Measurements from ENCODE around the gene NTM.
"Not testable (repeated sequence)": the region's sequence is repeated elsewhere in the genome, so short reads cannot be mapped to it uniquely, and the experiment has no call there.

Gene NTM

GRCh38 chr11:132312161-132312560, 941.7 kb downstream of the NTM start:
- Histone ChIP-seq H3K4me3 (ENCODE audit: low read length) (no peak overlapping the region), H3K9me3 (ENCODE audit: low read length) (no peaks in the 10 kb centered on the region), H3K27me3 (ENCODE audit: insufficient read depth, low read length) (no peaks in the 10 kb centered on the region), H3K36me3 (ENCODE audit: insufficient read depth, low read length) (no peaks in the 10 kb centered on the region), H3K4me1 (ENCODE audit: insufficient read depth, low read length) (no peaks in the 10 kb centered on the region), H2AFZ (ENCODE audit: low read depth, low read length) (no peak overlapping the region)

- Histone ChIP-seq H3K36me3 (ENCODE audit: insufficient read depth, low read length) (no peaks in the 10 kb centered on the region), H2AFZ (ENCODE audit: low read depth, low read length) (no peak overlapping the region), H3K27me3 (ENCODE audit: insufficient read depth, low read length) (no peaks in the 10 kb centered on the region), H3K4me1 (ENCODE audit: insufficient read depth, low read length) (no peaks in the 10 kb centered on the region), H3K9me3 (ENCODE audit: low read length) (no peaks in the 10 kb centered on the region), H3K4me3 (ENCODE audit: low read length) (no peak overlapping the region)
These were observed 942.3 kb downstream of the NTM start for GRCh38 chr11:132312701-132313111.

GRCh38 chr11:132314911-132315455, 944.6 kb downstream of the NTM start:
- no peaks in the 10 kb centered on the region for H3K4me1 ChIP-seq (ENCODE audit: insufficient read depth, low read length)
- no peaks in the 10 kb centered on the region for H3K27me3 ChIP-seq (ENCODE audit: insufficient read depth, low read length)
- H3K36me3 ChIP-seq (ENCODE audit: insufficient read depth, low read length) = no peaks in the 10 kb centered on the region
- H3K4me3 ChIP-seq (ENCODE audit: low read length) = no peak overlapping the region
- H2AFZ ChIP-seq (ENCODE audit: low read depth, low read length) = no peak overlapping the region
- no peaks in the 10 kb centered on the region for H3K9me3 ChIP-seq (ENCODE audit: low read length)

GRCh38 chr11:132315696-132316095, 945.3 kb downstream of the NTM start:
- H3K9me3 ChIP-seq (ENCODE audit: low read length) = no peaks in the 10 kb centered on the region
- H2AFZ ChIP-seq (ENCODE audit: low read depth, low read length) = no peak overlapping the region
- no peak overlapping the region for H3K4me3 ChIP-seq (ENCODE audit: low read length)
- H3K4me1 ChIP-seq (ENCODE audit: insufficient read depth, low read length) = no peaks in the 10 kb centered on the region
- no peaks in the 10 kb centered on the region for H3K36me3 ChIP-seq (ENCODE audit: insufficient read depth, low read length)
- no peaks in the 10 kb centered on the region for H3K27me3 ChIP-seq (ENCODE audit: insufficient read depth, low read length)

- Histone ChIP-seq H3K9me3 (ENCODE audit: low read length) (no peaks in the 10 kb centered on the region), H2AFZ (ENCODE audit: low read depth, low read length) (no peak overlapping the region), H3K4me1 (ENCODE audit: insufficient read depth, low read length) (no peaks in the 10 kb centered on the region), H3K36me3 (ENCODE audit: insufficient read depth, low read length) (no peaks in the 10 kb centered on the region), H3K4me3 (ENCODE audit: low read length) (no peak overlapping the region), H3K27me3 (ENCODE audit: insufficient read depth, low read length) (no peaks in the 10 kb centered on the region)
These were observed 948.2 kb downstream of the NTM start for GRCh38 chr11:132318421-132319157.

- H2AFZ ChIP-seq (ENCODE audit: low read depth, low read length); H3K4me3 ChIP-seq (ENCODE audit: low read length); H3K4me1 ChIP-seq (ENCODE audit: insufficient read depth, low read length); H3K36me3 ChIP-seq (ENCODE audit: insufficient read depth, low read length); H3K9me3 ChIP-seq (ENCODE audit: low read length); H3K27me3 ChIP-seq (ENCODE audit: insufficient read depth, low read length): not testable (repeated sequence)
These were observed 949.0 kb downstream of the NTM start for GRCh38 chr11:132319419-132319818.

- peaks cover 2% of the 10 kb centered on the region for H3K27me3 ChIP-seq (ENCODE audit: insufficient read depth, low read length)
- no peaks in the 10 kb centered on the region for H3K4me1 ChIP-seq (ENCODE audit: insufficient read depth, low read length)
- no peak overlapping the region for H3K4me3 ChIP-seq (ENCODE audit: low read length)
- H2AFZ ChIP-seq (ENCODE audit: low read depth, low read length) = no peak overlapping the region
- H3K36me3 ChIP-seq (ENCODE audit: insufficient read depth, low read length) = no peaks in the 10 kb centered on the region
- H3K9me3 ChIP-seq (ENCODE audit: low read length) = no peaks in the 10 kb centered on the region
These were observed 960.1 kb downstream of the NTM start for GRCh38 chr11:132330515-132330914.

- Histone ChIP-seq H3K36me3 (ENCODE audit: insufficient read depth, low read length) (no peaks in the 10 kb centered on the region), H3K27me3 (ENCODE audit: insufficient read depth, low read length) (peaks cover 2% of the 10 kb centered on the region), H3K9me3 (ENCODE audit: low read length) (no peaks in the 10 kb centered on the region), H3K4me3 (ENCODE audit: low read length) (no peak overlapping the region), H3K4me1 (ENCODE audit: insufficient read depth, low read length) (no peaks in the 10 kb centered on the region), H2AFZ (ENCODE audit: low read depth, low read length) (no peak overlapping the region)
These were observed 962.1 kb downstream of the NTM start for GRCh38 chr11:132332521-132332920.

GRCh38 chr11:132334769-132335280, 964.4 kb downstream of the NTM start:
- H3K27me3 ChIP-seq (ENCODE audit: insufficient read depth, low read length) = no peaks in the 10 kb centered on the region
- H3K9me3 ChIP-seq (ENCODE audit: low read length) = no peaks in the 10 kb centered on the region
- H2AFZ ChIP-seq (ENCODE audit: low read depth, low read length) = no peak overlapping the region
- no peak overlapping the region for H3K4me3 ChIP-seq (ENCODE audit: low read length)
- no peaks in the 10 kb centered on the region for H3K36me3 ChIP-seq (ENCODE audit: insufficient read depth, low read length)
- H3K4me1 ChIP-seq (ENCODE audit: insufficient read depth, low read length) = no peaks in the 10 kb centered on the region

- H3K4me1 ChIP-seq (ENCODE audit: insufficient read depth, low read length) = no peaks in the 10 kb centered on the region
- no peaks in the 10 kb centered on the region for H3K36me3 ChIP-seq (ENCODE audit: insufficient read depth, low read length)
- no peaks in the 10 kb centered on the region for H3K9me3 ChIP-seq (ENCODE audit: low read length)
- H3K4me3 ChIP-seq (ENCODE audit: low read length) = no peak overlapping the region
- H3K27me3 ChIP-seq (ENCODE audit: insufficient read depth, low read length) = no peaks in the 10 kb centered on the region
- no peak overlapping the region for H2AFZ ChIP-seq (ENCODE audit: low read depth, low read length)
These were observed 964.9 kb downstream of the NTM start for GRCh38 chr11:132335311-132335710.

GRCh38 chr11:132336781-132337535, 966.5 kb downstream of the NTM start:
- H3K36me3 ChIP-seq (ENCODE audit: insufficient read depth, low read length) = no peaks in the 10 kb centered on the region
- H2AFZ ChIP-seq (ENCODE audit: low read depth, low read length) = no peak overlapping the region
- no peaks in the 10 kb centered on the region for H3K27me3 ChIP-seq (ENCODE audit: insufficient read depth, low read length)
- H3K4me1 ChIP-seq (ENCODE audit: insufficient read depth, low read length) = no peaks in the 10 kb centered on the region
- no peak overlapping the region for H3K4me3 ChIP-seq (ENCODE audit: low read length)
- H3K9me3 ChIP-seq (ENCODE audit: low read length) = no peaks in the 10 kb centered on the region

GRCh38 chr11:132337819-132338416, 967.5 kb downstream of the NTM start:
- Histone ChIP-seq H3K36me3 (ENCODE audit: insufficient read depth, low read length) (no peaks in the 10 kb centered on the region), H3K27me3 (ENCODE audit: insufficient read depth, low read length) (no peaks in the 10 kb centered on the region), H2AFZ (ENCODE audit: low read depth, low read length) (no peak overlapping the region), H3K9me3 (ENCODE audit: low read length) (no peaks in the 10 kb centered on the region), H3K4me3 (ENCODE audit: low read length) (no peak overlapping the region), H3K4me1 (ENCODE audit: insufficient read depth, low read length) (no peaks in the 10 kb centered on the region)

GRCh38 chr11:132342408-132342807, 972.0 kb downstream of the NTM start:
- H3K27me3 ChIP-seq (ENCODE audit: insufficient read depth, low read length) = no peaks in the 10 kb centered on the region
- H3K36me3 ChIP-seq (ENCODE audit: insufficient read depth, low read length) = no peaks in the 10 kb centered on the region

More at GRCh38 chr11:132342408-132342807, 972.0 kb downstream of the NTM start:
- H2AFZ ChIP-seq (ENCODE audit: low read depth, low read length) = no peak overlapping the region
- H3K4me1 ChIP-seq (ENCODE audit: insufficient read depth, low read length) = no peaks in the 10 kb centered on the region
- H3K4me3 ChIP-seq (ENCODE audit: low read length) = no peak overlapping the region
- H3K9me3 ChIP-seq (ENCODE audit: low read length) = no peaks in the 10 kb centered on the region

Measured in neuron (in vitro differentiated cells).